GM15510 (cell line): ENCODE data around the gene INHBB.

Source experiments
- POLR2A ChIP-seq: IDR thresholded peaks from 3 replicates; pipeline ENCODE4 v1.6.1; 2011; ENCODE audit warnings: borderline replicate concordance; ENCODE audit not compliant: insufficient read length; ENCODE audit errors: extremely low read depth

INHBB gene

DNA sequence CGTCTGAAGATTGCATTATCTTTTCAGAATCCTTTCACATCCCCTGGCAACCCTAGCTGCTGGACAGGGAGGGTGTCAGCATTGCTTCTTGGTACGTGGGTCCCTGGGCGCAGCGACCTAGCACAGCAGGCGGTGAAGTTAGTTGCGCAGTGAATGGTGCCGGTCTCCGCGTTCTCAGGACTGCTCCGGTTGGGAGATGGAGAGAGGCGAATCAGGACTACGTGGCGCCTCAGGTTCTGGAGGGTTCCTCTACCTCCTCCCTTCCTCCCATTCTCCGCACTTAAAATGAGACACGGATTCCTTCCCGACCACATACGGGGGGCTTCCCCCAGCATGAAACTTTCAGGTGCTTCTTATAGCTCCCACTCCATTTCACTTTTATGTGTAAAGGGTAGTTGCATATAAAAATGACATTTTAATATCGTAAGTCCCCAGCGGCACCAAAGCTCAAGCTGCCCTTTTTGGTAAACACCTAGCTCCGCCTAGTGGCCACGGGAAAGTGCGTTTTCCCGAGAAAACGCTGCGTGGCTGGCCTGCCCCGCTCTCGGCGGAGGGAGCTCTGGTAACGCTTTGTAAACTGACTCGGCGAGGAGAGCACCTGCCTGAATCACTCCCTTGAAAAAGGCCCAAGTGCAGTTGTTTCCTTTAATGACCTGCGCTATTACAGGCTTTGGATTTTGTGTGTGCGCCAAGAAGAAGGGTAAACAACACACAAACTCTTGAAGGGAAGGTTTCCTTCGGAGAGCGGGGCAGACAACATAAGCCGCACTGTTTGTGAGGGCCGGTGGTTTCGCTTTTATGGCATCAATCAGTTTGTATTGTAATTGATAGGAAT lies 32.9 kb upstream of the INHBB start:
- no peak for TF ChIP-seq POLR2A

DNA sequence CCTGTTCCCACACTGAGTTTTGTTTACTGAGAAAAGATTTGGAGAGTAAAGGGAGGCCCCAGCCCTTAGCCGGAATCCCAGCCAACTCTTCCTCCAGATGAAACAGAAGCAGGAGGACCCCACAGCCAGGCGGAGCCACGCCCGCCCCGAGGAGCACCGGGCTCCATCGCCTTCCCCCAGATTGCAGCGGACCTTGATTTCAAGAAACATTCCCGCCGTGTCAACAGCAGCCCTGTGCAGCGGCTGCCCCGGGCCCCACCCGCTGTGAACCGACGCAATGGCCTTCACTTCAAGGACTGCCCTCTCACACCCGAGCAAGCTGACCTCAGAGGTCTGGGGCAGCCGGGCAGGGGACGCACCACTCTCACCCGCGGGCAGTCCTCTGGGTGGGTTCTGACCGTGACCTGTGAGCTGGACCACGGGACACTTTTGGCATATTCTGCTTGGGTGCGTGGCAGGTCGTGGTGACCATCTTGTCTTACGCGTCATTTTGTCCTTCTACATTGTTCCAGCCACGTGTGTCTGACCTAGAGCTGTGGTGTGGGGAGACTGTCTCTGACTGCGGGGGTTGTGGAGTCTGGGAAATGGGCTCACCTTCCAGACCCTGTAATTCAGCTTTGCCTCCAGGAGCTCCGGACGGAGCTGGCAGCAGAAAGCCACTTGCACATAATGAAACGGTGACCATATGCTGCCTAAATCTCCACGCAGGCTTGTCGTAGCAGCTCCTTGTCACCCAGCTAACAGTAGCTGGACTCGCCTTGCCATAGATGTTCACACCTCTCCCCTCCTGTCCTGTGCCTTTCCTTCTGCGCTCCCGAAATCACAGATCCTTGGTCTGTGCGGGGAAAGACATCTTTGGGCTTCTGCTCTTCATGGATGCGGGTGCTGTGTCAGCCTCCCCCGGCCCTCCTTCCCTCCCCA lies 32.0 kb upstream of the INHBB start:
- TF ChIP-seq POLR2A, result no peak

DNA sequence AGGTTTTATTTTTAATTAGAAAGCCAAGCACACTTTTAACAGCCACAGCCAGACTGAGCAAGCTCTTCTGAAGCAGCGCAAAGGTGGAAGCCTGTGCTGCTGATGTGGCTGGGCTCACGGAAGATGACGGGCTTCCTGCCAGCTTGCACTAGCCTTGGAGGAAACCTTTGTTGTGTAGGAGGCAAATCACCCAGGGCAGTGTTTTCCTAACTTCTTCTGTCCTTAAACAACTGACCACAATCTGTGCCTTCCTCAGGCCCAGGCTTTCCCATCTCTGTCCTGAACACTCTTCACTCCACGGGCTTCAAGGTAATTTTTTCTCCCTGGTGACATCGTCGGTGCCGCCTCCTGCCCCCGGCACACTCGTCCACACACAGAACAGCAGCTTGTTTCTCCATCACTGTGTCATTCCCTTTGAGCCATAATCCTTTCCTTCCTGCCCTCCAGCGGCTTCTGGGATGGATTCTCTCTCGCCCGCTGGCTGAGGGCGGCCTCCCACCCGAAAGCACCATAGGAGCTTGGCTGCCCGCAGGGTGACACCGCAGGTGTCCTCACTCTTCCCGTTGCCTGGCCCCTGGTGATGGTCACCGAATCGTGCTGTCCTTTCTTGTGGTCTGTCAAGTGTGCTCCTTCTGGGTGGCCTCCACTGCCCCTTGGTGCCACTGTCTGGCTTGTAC lies 31.1 kb upstream of the INHBB start:
- TF ChIP-seq POLR2A, result no peak

DNA sequence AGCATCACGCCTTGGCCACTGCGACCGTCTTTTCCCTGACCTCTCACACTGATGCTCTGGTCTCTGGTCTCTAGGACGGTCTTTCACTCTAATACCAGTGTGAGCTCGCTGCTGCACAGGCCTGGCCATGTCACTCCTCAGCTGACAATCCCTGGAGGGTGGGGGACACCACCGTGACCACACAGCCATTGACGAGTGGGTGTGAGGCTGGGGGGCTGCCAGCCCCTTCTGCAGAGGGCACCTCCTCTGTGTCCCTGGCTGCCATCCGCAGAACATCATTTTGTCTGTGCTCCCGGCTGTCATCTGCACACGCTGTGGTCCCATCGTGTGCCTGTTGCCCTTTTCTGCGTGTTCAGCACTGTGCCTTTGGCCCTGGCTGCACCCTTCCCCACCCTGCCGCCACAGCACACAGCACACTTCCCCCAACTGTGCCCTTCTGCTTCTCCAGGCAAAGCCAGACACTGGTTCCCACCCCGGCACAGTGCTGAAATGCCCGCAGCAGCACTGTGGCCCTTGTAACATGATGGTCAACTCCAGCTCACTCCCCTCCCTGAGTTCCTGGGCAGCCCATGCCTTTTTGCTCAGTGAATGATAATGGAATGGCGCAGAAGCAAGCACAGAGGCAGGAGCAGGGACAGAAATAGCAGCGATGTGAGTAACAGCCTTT lies 30.4 kb upstream of the INHBB start:
- no peak for TF ChIP-seq POLR2A

DNA sequence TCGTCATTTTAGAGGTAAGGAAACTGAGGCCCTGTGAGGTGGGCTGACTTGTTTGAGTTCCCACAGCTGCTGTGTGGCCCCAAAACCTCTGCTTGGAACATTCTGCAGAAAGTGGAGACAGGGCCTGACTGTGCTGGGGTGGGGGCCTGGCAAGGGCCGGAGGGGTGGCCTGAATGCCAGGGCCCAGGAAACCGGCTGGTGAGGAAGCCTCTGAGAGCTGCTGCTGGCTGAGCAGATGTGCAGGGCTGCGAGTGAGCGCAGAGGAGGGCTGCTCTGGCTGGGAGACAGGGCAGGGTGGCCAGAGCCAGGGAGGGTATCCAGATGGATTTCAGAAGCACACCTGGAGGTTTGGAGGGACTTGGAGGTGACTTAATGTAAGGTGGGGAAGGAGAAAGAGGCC lies 29.9 kb upstream of the INHBB start:
- TF ChIP-seq POLR2A, result no peak

DNA sequence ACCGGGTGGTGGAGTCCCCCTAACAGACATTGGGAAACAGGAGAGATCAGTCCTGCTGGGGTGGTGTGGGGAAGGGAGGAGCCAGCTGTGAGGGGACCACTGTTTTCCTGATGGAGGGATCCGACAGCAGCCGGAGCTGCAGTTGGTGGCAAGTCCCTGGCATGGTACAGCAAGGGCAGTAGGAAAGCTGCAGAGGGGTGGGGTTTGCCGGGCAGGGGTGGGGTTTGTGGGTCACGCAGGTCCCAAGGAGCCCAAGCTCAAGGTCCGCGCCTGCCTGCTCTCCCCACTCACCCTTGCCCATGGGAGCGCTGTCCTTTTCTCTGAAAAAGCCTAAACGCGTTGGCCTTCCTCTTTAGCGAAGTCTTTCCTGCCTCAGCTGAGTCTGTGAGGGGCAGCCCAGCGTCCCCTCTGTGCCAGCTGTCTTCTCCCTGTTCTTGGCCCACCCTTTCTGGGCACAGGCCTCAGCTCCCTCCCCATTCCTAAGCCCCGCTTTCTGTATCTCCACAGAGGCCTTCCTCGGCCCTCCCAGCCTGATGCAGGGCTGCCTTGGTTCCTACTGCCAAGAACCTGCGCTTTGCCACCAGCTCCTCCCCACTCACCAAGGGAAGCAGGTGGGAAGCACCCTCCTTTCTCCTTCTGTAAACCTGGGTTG lies 29.3 kb upstream of the INHBB start:
- no peak for TF ChIP-seq POLR2A

DNA sequence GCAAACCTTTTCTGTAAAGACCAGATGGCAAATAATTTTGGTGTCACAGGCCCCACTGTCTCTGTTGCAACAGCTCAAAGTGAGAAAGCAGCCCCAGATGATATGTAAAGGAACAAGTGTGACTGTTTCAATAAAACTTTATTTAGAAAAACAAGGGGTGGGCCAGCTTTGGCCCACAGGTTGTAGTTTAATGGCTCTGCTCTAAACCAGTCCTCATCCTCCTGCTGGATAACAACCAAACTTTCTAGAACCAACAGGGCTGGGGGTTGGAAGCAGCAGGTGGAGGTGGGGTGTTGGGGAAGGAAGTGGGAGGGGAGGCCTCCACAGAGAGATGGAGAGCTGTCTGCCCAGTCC lies 28.8 kb upstream of the INHBB start:
- no peak for TF ChIP-seq POLR2A

DNA sequence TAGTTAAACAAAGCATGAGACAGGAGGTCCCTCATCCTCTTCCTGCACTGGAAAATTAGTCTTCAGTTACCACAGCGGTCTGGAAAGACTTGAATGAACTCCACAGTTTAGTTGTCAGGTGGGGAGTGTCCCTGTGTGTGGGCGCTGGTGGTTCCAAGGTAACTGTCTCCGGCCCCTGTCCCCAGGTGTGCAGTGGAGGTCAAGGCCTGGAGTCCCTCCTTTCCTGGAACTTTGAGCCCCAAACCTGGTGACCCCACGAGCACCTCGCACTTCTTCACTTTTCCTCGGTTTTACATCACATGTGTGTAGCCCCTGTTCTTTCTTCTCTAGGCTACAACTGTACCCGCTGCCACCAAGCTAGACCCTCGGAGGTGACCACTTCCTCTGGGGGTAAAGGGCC lies 28.0 kb upstream of the INHBB start:
- TF ChIP-seq POLR2A, result no peak

DNA sequence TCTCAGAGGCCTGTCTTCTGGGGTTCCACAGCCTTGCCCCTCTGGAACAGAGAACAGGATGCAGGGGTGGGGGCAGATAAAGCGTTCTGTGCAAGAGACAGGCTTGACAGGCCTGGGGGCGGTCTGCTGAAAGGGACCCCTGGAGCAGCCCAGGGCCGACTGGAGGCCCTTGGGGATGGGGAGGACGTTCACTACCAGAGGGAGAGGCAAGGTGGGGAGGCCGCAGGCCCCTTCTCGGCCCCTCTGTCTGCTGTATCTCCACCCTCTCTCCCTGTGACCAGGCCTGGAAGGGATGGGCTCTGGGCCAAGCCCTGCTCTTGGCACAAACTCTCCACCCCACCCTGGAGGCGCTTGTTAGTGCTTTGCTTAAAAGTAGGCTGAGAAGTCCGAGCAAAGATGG lies 27.3 kb upstream of the INHBB start:
- no peak for TF ChIP-seq POLR2A

DNA sequence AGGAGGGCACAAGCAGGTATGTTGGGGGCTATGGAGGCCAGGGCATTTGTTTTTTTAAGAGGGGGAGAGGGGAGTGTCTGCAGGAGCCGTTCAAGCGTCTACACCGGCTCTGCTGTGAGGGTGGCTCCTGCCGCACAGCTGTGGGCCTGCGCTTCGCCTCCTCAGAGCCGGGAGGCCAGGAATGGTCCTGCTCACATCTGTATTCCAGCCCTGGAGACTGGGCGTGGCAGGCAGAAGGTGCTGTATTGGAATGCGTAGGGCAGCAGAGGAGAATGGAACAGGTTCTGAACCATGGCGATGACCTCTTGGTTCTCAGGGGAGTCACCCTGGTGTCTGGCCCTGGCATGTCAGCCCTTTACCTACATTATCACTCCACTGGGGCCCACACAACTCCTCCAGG lies 26.8 kb upstream of the INHBB start:
- no peak for TF ChIP-seq POLR2A

DNA sequence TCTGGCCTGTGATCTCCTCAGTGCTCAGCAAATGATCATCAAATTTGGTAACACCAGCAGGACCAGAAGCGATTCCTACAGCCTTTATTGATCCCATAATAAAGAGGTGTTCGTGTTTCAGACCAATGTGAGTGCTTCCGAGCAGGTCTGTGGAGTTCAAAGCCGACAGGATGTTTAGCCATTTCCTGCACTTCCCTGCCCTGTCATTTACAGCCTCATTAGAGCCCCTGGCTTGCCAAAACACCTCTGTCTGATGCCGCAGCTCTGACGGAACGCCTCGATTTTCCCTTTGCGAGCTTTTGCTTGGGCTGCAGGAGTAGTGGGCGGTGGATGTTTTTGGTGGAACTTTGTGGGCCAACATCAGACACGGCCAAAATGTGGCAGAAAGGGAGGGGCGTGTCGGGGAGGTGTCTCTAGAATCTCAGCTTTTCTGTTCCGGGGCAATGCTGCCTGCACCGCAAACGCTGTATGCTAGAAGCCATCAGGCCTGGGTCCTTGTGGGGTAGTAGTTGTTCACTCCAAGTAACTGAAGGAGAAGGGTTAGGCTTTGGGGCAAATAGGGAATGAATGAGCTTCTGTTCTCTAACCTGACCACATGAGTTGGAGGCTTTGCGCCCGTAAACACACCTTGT lies 26.1 kb upstream of the INHBB start:
- no peak for TF ChIP-seq POLR2A

DNA sequence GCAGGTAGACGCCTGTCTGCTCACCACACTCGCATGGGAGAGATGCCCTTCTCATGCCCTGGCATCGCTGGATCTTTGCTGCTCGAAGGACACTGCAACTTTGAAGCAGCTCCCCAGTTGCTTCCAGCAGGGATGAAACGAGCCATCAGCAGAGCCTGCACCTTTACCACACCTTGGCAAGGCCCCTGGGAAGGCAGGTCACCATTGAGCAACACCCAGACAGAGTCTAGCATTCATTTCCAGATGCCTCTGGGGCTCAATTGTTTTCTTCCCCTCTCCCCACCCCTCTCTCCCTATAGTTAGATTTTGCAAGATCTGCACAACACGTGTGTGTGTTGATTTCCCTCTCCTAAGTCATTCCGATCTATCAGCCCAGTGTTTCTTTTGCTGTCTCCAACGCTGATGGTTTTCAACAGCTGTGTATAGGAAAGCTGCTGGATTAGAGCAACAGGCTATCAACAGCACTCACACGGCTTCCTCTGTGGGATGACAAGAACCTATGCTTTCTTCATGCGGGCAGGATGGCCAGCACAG lies 25.6 kb upstream of the INHBB start:
- TF ChIP-seq POLR2A, result no peak

DNA sequence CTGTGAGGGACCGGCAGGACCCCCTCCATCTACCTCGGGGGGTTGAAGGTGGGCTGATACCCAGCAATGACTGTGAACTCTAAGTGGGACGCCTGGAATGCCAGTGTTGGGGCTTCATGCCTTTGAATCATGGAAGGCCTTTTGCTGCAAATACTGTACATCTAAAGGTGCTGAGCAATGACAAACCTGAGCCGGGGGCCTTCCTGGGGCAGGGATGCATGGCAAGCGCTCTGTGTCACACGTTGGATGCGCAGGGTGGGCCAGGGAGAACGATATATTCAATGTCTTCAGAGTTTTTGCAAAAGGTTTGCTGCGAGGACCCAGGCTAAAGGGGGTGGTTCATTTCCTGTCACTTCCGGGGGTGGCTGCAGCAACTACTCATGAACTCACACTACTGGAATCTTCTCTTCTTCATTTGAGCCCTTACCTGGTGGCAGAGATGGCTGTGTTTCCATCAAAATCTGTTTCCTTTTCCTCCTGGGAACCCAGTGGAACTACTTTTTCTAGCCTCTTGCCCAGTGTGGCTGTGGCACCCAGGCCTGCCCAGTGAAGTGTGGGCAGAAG lies 24.1 kb upstream of the INHBB start:
- no peak for TF ChIP-seq POLR2A

DNA sequence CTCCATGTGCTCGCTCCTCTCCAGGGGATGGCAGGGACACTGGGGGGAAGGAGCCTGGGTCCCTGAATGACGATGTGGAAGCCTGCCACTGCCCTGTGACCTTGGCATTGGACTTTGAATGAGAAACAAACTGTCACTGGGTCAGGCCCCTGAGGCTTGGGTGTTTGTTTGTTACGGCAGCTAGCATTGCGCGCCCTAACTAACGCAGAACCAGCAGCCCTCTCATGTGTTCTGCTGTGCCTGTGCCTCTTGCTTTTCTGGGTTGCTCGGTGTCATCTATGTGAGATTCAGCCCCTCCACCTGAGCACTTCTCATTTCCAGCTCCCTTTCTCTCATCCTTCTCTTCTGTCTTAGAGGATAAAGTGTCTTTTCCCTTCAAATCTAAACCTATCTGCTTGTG lies 23.6 kb upstream of the INHBB start:
- no peak for TF ChIP-seq POLR2A

DNA sequence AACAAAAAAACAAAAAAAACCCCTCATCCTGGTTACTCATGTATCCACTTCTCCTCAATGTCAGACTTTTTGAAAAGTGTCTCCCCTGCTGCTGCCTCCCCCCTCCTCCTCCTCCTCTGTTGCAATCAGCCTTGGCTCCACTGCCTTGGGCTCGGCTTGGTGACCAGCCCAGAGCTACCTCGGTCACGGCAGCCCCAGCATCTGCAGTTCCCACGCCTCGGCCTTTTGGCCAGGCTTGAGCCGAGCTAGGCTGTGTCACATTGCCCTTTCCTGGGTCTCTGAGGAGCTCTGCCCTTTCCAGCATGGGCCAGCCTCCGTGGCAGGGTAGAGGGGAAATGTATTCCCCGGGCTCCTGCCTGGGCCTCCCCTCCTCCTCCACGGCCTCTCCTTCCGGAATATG lies 22.7 kb upstream of the INHBB start:
- TF ChIP-seq POLR2A, result no peak
